Sigmoid colon (tissue), 7 donors: ENCODE results near the gene BCAN. TPM values are rescaled to one million over a fixed set of nuclear protein-coding genes. Genes with fewer than 3 reads are reported as not detected.

Experiments used
- DNase-seq: peaks from one replicate; pipeline ENCODE4 v3.0.0-alpha.2; 2019
- H3K27ac ChIP-seq, 4 donors: fragments of 200-600 bp; sonication (generic); one replicate each; pipeline ENCODE4 v1.5.1; 2016 to 2019; ENCODE audit warnings: mild to moderate bottlenecking in 1 of 4
- H3K27me3 ChIP-seq, 3 donors: fragments of 200-600 bp; sonication (generic); one replicate each; pipeline ENCODE4 v1.5.1; 2019; ENCODE audit warnings: mild to moderate bottlenecking in 1 of 3
- H3K36me3 ChIP-seq, 4 donors: fragments of 200-600 bp; sonication (generic); one replicate each; pipeline ENCODE4 v1.5.1; 2016 to 2019
- H3K4me1 ChIP-seq, 4 donors: fragments of 200-600 bp; sonication (generic); one replicate each; pipeline ENCODE4 v1.5.1; 2017 to 2019
- H3K4me3 ChIP-seq, 4 donors: fragments of 200-600 bp; sonication (generic); one replicate each; pipeline ENCODE4 v1.5.1; 2017 to 2019; ENCODE audit warnings: mild to moderate bottlenecking in 2 of 4, moderate library complexity in 1 of 4
- H3K9me3 ChIP-seq, 4 donors: fragments of 200-600 bp in 3 of 4; sonication (generic) in 3 of 4; one replicate each; pipeline versions ENCODE4 v1.5.1 to v1.6.1; 2013 to 2019
- CTCF ChIP-seq, 4 experiments: fragments of 450-650 bp in 3 of 4; fragments of 200-600 bp in 1 of 4; IDR thresholded peaks; one replicate each; pipeline ENCODE4 v1.5.1; 2016 to 2019; ENCODE audit warnings: antibody characterized with exemption in 4 of 4, mild to moderate bottlenecking in 3 of 4, moderate library complexity in 2 of 4
- EP300 ChIP-seq, 4 donors: sonication (generic); formaldehyde crosslinking; IDR thresholded peaks; one replicate each; pipeline ENCODE4 v1.6.1; 2017; ENCODE audit warnings: antibody characterized with exemption in 4 of 4
- POLR2A ChIP-seq, 2 donors: fragments of 450-650 bp; IDR thresholded peaks; one replicate each; pipeline ENCODE4 v1.6.1; 2016; ENCODE audit warnings: antibody characterized with exemption in 2 of 2, mild to moderate bottlenecking in 2 of 2, moderate library complexity in 2 of 2
- POLR2AphosphoS5 ChIP-seq, 4 donors: sonication (generic); formaldehyde crosslinking; IDR thresholded peaks; one replicate each; pipeline ENCODE4 v1.6.1; 2017; ENCODE audit warnings: antibody characterized with exemption in 4 of 4
- WGBS, 2 donors: extraction: QIAGEN DNeasy Blood & Tissue Kit; methylation state at CpG; one replicate each; pipeline ENCODE4 v1.1.7; 2013; 5-methylcytosine and 5-hydroxymethylcytosine counted together
- intact Hi-C: fragments of 100-400 bp; cut with DNase I; formaldehyde crosslinking; loops from one replicate; pipeline ENCODE4 v1.15.1; 2023
- polyA plus RNA-seq, 3 donors: library from polyadenylated mRNA; stranded (reverse); fragments of 200-250 nt; gene quantifications; one replicate each; pipeline ENCODE4 v1.2.3, GENCODE V29; 2013
- total RNA-seq, 4 donors: library from RNA; depleted of rRNA; stranded (reverse); fragments of >200 nt; gene quantifications; one replicate each; pipeline ENCODE4 v1.1.0, GENCODE V29; 2016
- donor health status: healthy with polysubstance abuse.
- donor health status: Bipolar disorder and iron deficiency.
- donor health status: healthy.

Gene BCAN
- total and polyA plus RNA-seq, 7 donors, result 0.12 to 2.9 (median 2.1) TPM; not detected in 3

- Histone ChIP-seq H3K36me3 (peaks cover 0 to 61% (median 16%) of the 10 kb centered on the region in 4 donors), H3K4me1 (peaks cover 0 to 17% (median 10%) of the 10 kb centered on the region in 4 donors), H3K27ac (no peak overlapping the region), H3K4me3 (no peak overlapping the region), H3K9me3 (no peaks in the 10 kb centered on the region), H3K27me3 (no peaks in the 10 kb centered on the region)
- intact Hi-C loops, result loop anchor here (5.0 kb wide), 1 partner anchor 82 kb away; no protein-coding TSS in a partner anchor
- 92% methylated on average over 3 of the region's 3 CpGs for WGBS, 2 donors
- TF ChIP-seq POLR2A (IDR thresholded peaks at IDR 0.05), result no peak
- no peak for TF ChIP-seq CTCF (IDR thresholded peaks at IDR 0.05)
- no peak for TF ChIP-seq POLR2AphosphoS5 (IDR thresholded peaks at IDR 0.05)
- no peak for TF ChIP-seq EP300 (IDR thresholded peaks at IDR 0.05)
- DNase-seq, result no peak
Observed at GRCh38 chr1:156594190-156594589, 47.7 kb upstream of the BCAN start.

GRCh38 chr1:156595016-156595415 lies 46.9 kb upstream of the BCAN start:
- H3K4me1 ChIP-seq, result peaks cover 0 to 18% (median 11%) of the 10 kb centered on the region in 4 donors
- no peak overlapping the region for H3K4me3 ChIP-seq
- H3K27me3 ChIP-seq, result no peaks in the 10 kb centered on the region
- no peaks in the 10 kb centered on the region for H3K9me3 ChIP-seq
- no peak for DNase-seq
- WGBS, 2 donors, result 88 to 93% methylated on average over 2 of the region's 2 CpGs
- intact Hi-C loops, result no loop called here
- H3K36me3 ChIP-seq, result peaks cover 0 to 61% (median 16%) of the 10 kb centered on the region in 4 donors
- TF ChIP-seq POLR2A (IDR thresholded peaks at IDR 0.05), result no peak
- no peak for TF ChIP-seq EP300 (IDR thresholded peaks at IDR 0.05)
- TF ChIP-seq CTCF (IDR thresholded peaks at IDR 0.05), result no peak
- TF ChIP-seq POLR2AphosphoS5 (IDR thresholded peaks at IDR 0.05), result no peak
- no peak overlapping the region for H3K27ac ChIP-seq

- TF ChIP-seq POLR2AphosphoS5 (IDR thresholded peaks at IDR 0.05), result no peak
- no peak for TF ChIP-seq POLR2A (IDR thresholded peaks at IDR 0.05)
- TF ChIP-seq CTCF (IDR thresholded peaks at IDR 0.05), result no peak
- TF ChIP-seq EP300 (IDR thresholded peaks at IDR 0.05), result no peak
- DNase-seq, result no peak
- no peaks in the 10 kb centered on the region for H3K9me3 ChIP-seq
- H3K4me3 ChIP-seq, result no peak overlapping the region
- peaks cover 0 to 22% (median 17%) of the 10 kb centered on the region in 4 donors for H3K4me1 ChIP-seq
- H3K27me3 ChIP-seq, result no peaks in the 10 kb centered on the region
- H3K27ac ChIP-seq, result no peak overlapping the region
- intact Hi-C loops, result no loop called here
- 83 to 87% methylated on average over 3 of the region's 3 CpGs for WGBS, 2 donors
- H3K36me3 ChIP-seq, result peaks cover 0 to 61% (median 16%) of the 10 kb centered on the region in 4 donors
Observed at GRCh38 chr1:156596426-156596825, 45.5 kb upstream of the BCAN start.

- DNase-seq, result peak; percentile 15
- WGBS, 2 donors, result 97 to 98% methylated on average over 5 of the region's 5 CpGs
- intact Hi-C loops, result no loop called here
- no peak overlapping the region for H3K4me3 ChIP-seq
- H3K27ac ChIP-seq, result no peak overlapping the region
- no peak for TF ChIP-seq POLR2A (IDR thresholded peaks at IDR 0.05)
- no peak for TF ChIP-seq POLR2AphosphoS5 (IDR thresholded peaks at IDR 0.05)
- no peak for TF ChIP-seq EP300 (IDR thresholded peaks at IDR 0.05)
- no peak for TF ChIP-seq CTCF (IDR thresholded peaks at IDR 0.05)
- H3K4me1 ChIP-seq, result peaks cover 0 to 20% (median 18%) of the 10 kb centered on the region in 4 donors
- no peaks in the 10 kb centered on the region for H3K27me3 ChIP-seq
- H3K9me3 ChIP-seq, result no peaks in the 10 kb centered on the region
- H3K36me3 ChIP-seq, result peaks cover 0 to 57% (median 16%) of the 10 kb centered on the region in 4 donors
Observed at GRCh38 chr1:156598125-156598524, 43.8 kb upstream of the BCAN start.
